Peyer's patch (tissue), 4 donors: ENCODE results near the gene NECAB2. TPM values are rescaled to one million over a fixed set of nuclear protein-coding genes. Genes with fewer than 3 reads are reported as not detected.

Experiments used
- DNase-seq, 3 donors: peaks; one replicate each; pipeline ENCODE4 v3.0.0-alpha.2; 2017 to 2019
- H3K27ac ChIP-seq, 4 donors: fragments of 200-600 bp; sonication (generic); one replicate each; pipeline ENCODE4 v1.5.1; 2016 to 2019
- H3K27me3 ChIP-seq, 2 donors: fragments of 200-600 bp; sonication (generic); one replicate each; pipeline ENCODE4 v1.5.1; 2019
- H3K36me3 ChIP-seq, 3 donors: fragments of 200-600 bp; sonication (generic); one replicate each; pipeline ENCODE4 v1.5.1; 2016 to 2019
- H3K4me1 ChIP-seq, 4 donors: fragments of 200-600 bp; sonication (generic); one replicate each; pipeline ENCODE4 v1.5.1; 2016 to 2019
- H3K4me3 ChIP-seq, 4 donors: fragments of 200-600 bp; sonication (generic); 1 replicate in 3 of 4; 2 replicates in 1 of 4; pipeline ENCODE4 v1.5.1; 2016 to 2019; ENCODE audit warnings: mild to moderate bottlenecking in 1 of 4
- H3K9me3 ChIP-seq, 4 donors: fragments of 200-600 bp; sonication (generic); one replicate each; pipeline ENCODE4 v1.5.1; 2016 to 2019; ENCODE audit warnings: mild to moderate bottlenecking in 1 of 4
- POLR2A ChIP-seq, 2 donors: fragments of 450-650 bp; IDR thresholded peaks; one replicate each; pipeline ENCODE4 v1.5.1; 2017; ENCODE audit warnings: antibody characterized with exemption in 2 of 2, mild to moderate bottlenecking in 2 of 2, moderate library complexity in 2 of 2
- total RNA-seq, 4 donors: library from RNA; depleted of rRNA; stranded (reverse); fragments of >200 nt; gene quantifications; one replicate each; pipeline ENCODE4 v1.1.0, GENCODE V29; 2016
- TF ChIP-seq, protein P1 (sequence below), 6 experiments: fragments of 450-650 bp in 4 of 6; fragments of 200-600 bp in 2 of 6; sonication (generic) in 1 of 6; IDR thresholded peaks; one replicate each; pipeline ENCODE4 v1.5.1; 2017 to 2019; ENCODE audit warnings: antibody characterized with exemption in 6 of 6, mild to moderate bottlenecking in 3 of 6, moderate library complexity in 1 of 6

Gene NECAB2
- total RNA-seq, 4 donors from 2014 or later, result 1.2 TPM; not detected in 3

DNA sequence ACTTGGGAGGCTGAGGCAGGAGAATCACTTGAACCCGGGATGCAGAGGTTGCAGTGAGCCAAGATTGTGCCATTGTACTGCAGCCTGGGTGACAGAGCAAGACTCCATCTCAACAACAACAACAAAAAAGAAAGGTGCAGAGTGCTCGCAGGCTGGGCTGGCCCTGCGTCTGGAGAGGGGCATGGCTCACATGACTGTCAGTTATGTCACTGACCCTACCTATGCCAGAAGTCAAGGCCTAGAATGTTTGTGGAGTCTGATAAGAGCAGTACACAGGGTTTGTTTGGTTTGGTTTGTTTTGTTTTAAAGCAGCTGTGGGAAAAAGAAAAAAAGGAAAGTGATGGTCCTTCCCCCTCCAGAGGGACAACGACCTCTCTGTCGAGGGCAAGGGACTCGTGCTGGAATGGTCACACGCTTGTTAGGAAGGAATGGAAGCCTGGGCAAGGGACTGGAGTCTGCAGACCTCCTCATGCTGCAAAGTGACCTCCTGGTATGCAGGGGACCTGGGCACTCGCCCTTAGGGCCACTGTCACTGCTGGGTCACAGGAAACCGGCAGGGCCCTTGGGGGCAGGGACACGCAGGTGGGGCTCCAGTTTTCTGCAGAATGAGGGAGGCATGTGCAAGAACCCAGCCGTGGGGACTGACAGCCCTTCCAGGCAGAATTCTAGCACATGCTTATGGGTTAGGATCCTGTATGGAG is 25.1 kb upstream of the NECAB2 start:
- no peak for TF ChIP-seq POLR2A (IDR thresholded peaks at IDR 0.05)
- Histone ChIP-seq H3K27me3 (no peaks in the 10 kb centered on the region), H3K27ac (no peak overlapping the region), H3K4me3 (no peak overlapping the region), H3K36me3 (no peaks in the 10 kb centered on the region), H3K9me3 (no peaks in the 10 kb centered on the region), H3K4me1 (no peaks in the 10 kb centered on the region)
- DNase-seq, result no peak

DNA sequence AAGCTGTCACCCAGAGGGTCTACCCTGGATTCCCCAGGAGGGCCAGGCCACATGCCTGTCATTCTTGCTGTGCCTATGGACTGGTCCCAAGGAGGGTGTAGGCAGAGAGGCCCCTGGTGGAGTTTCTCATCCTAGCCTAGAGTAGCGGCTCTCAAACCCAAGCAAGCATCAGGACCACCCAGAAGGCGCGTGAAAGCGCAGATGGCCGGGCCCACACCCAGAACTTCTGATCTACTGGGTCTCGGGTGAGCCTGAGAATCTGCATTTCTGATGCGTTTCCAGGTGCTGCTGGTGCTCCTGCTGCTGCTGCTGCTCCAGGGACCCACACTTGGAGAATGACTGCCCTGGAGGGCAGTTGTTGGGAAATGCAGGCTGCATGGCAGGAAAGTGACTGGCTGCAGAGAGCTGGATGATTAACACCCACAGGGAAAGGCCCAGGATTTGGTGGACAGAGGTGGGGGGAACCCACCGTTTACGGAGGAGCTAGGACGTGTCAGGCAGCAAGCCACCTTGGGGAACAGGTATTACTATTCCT is 24.5 kb upstream of the NECAB2 start:
- Histone ChIP-seq H3K27me3 (no peaks in the 10 kb centered on the region), H3K36me3 (no peaks in the 10 kb centered on the region), H3K9me3 (no peaks in the 10 kb centered on the region), H3K27ac (no peak overlapping the region), H3K4me3 (no peak overlapping the region), H3K4me1 (no peaks in the 10 kb centered on the region)
- no peak for DNase-seq
- TF ChIP-seq, protein P1, sequence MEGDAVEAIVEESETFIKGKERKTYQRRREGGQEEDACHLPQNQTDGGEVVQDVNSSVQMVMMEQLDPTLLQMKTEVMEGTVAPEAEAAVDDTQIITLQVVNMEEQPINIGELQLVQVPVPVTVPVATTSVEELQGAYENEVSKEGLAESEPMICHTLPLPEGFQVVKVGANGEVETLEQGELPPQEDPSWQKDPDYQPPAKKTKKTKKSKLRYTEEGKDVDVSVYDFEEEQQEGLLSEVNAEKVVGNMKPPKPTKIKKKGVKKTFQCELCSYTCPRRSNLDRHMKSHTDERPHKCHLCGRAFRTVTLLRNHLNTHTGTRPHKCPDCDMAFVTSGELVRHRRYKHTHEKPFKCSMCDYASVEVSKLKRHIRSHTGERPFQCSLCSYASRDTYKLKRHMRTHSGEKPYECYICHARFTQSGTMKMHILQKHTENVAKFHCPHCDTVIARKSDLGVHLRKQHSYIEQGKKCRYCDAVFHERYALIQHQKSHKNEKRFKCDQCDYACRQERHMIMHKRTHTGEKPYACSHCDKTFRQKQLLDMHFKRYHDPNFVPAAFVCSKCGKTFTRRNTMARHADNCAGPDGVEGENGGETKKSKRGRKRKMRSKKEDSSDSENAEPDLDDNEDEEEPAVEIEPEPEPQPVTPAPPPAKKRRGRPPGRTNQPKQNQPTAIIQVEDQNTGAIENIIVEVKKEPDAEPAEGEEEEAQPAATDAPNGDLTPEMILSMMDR (IDR thresholded peaks at IDR 0.05), result no peak
- no peak for TF ChIP-seq POLR2A (IDR thresholded peaks at IDR 0.05)

DNA sequence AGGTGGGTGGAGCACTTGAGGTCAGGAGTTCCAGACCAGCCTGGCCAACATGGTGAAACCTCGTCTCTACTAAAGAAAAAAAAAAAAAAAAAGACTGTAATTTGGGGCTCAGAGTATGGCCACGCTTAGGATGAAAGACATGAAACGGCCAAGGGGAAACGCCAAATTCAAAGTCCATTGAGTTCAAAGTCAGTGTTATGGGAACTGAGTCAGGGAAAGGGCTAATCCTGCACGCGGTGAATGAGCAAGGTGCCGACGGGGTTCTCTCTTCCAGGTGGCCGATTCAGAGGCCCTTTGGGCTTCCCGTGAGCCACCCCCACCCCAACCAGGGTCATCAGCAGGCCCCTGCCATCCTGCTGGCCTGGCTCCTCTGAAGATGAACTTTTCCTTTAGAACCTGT is 22.5 kb upstream of the NECAB2 start:
- no peak overlapping the region for H3K27ac ChIP-seq
- TF ChIP-seq POLR2A (IDR thresholded peaks at IDR 0.05), result no peak
- TF ChIP-seq, protein P1 (IDR thresholded peaks at IDR 0.05), result no peak
- no peak for DNase-seq
- H3K9me3 ChIP-seq, result no peaks in the 10 kb centered on the region
- H3K4me3 ChIP-seq, result no peak overlapping the region
- H3K27me3 ChIP-seq, result no peaks in the 10 kb centered on the region
- H3K4me1 ChIP-seq, result peaks cover 0 to 7% (median 0%) of the 10 kb centered on the region in 4 donors
- no peaks in the 10 kb centered on the region for H3K36me3 ChIP-seq

DNA sequence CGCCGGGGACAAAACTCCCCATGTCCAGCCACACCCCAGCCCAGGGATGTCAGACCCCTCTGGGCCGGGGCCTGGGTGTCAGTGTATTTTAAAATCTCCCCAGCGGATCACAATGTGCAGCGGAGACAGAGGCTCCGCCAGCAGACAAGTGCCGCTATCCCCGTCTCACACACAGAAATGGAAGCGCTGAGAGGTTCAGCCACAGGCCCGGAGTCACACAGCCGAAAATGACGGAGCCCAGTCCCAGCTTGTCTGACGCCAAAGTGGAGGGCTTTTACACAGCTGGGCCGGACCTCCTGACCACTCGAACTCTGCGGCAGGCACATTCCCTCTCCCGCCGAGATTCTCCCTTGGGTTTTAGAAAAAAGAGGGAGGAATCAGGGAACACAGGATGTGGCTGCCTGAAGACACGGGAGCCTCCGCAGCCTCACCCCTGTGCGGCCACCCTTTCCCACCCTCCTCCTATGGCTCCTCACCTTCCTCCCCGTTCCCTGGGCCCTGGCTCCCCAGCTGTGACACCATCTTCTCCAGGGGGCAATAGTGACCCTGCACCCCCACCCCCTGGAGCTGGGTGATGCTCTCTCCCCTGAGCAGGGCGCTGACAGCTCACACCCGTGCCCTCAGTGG is 21.8 kb upstream of the NECAB2 start:
- Histone ChIP-seq H3K27me3 (no peaks in the 10 kb centered on the region), H3K4me3 (no peak overlapping the region), H3K4me1 (peaks cover 0 to 9% (median 0%) of the 10 kb centered on the region in 4 donors), H3K36me3 (no peaks in the 10 kb centered on the region), H3K27ac (no peak overlapping the region), H3K9me3 (no peaks in the 10 kb centered on the region)
- TF ChIP-seq, protein P1 (IDR thresholded peaks at IDR 0.05), result no peak
- DNase-seq, result no peak

DNA sequence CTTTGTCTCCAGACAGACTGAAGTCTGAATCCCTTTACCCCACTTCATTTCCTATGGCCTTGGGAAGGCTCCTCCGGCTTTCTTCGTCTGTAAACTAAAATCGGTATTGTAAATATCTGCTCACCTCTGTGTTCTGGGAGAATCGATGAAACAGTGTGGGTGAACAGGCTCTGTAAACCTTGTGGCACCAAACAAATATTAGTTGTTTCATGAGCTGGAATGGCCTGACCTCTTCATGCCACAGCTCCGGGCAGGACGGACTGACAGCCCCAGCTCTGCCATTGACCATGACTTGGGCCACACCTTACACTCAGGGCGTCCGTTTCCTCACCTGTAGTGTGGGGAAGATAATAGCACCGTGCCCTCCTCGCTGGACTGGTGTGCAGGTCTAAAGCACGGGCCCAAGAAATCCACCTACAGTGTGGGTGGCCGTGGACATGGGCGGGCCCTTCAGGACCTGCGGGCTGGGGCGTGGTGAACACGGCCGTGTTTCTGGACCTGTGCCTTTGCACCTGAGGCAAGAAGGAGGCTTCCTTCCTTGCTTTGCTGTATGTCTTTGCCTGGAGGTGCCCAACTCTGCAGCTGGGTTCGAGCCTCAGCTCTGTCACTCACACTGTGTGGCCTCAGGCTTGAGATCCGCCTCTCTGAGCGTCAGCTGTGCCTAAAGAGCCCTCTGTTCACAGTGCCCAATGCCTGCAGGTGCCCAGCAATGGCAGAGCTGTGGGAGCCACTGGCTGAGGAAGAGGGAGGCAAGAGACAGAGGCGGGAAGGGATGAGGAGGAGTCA is 21.1 kb upstream of the NECAB2 start:
- H3K27ac ChIP-seq, result no peak overlapping the region
- H3K4me1 ChIP-seq, result peaks cover 0 to 11% (median 0%) of the 10 kb centered on the region in 4 donors
- DNase-seq, result no peak
- H3K9me3 ChIP-seq, result no peaks in the 10 kb centered on the region
- no peak overlapping the region for H3K4me3 ChIP-seq
- no peaks in the 10 kb centered on the region for H3K27me3 ChIP-seq
- no peaks in the 10 kb centered on the region for H3K36me3 ChIP-seq
- no peak for TF ChIP-seq POLR2A (IDR thresholded peaks at IDR 0.05)
- TF ChIP-seq, protein P1 (IDR thresholded peaks at IDR 0.05), result no peak
